NCI-H1092 treated with DMSO at 0.1 percent for 48 hours (cell line): ENCODE results near the gene MC1R.
"Not testable (repeated sequence)": the region's sequence is repeated elsewhere in the genome, so short reads cannot be mapped to it uniquely, and the experiment has no call there.

Experiments used
- DNase-seq: peaks from one replicate; lab custom pipeline; 2025; lab: John Stamatoyannopoulos, UW

MC1R gene

GRCh38 chr16:89962754-89963498 lies 44.3 kb downstream of the MC1R start:
- DNase-seq: no peak

GRCh38 chr16:89964201-89964600 lies 45.5 kb downstream of the MC1R start:
- no peak for DNase-seq

GRCh38 chr16:89965447-89966225 lies 47.0 kb downstream of the MC1R start:
- DNase-seq: no peak

GRCh38 chr16:89966756-89967155 lies 48.1 kb downstream of the MC1R start:
- no peak for DNase-seq

- not testable (repeated sequence) for DNase-seq
Observed at GRCh38 chr16:89967436-89967835, 48.8 kb downstream of the MC1R start.

- DNase-seq: not testable (repeated sequence)
Observed at GRCh38 chr16:89968074-89968473, 49.4 kb downstream of the MC1R start.

GRCh38 chr16:89969741-89970410 lies 51.2 kb downstream of the MC1R start:
- no peak for DNase-seq
